SK-N-SH (cell line): ENCODE data around the gene INTS6. TPM values are rescaled to one million over a fixed set of nuclear protein-coding genes. Genes with fewer than 3 reads are reported as not detected.

Experiments
- CTCF ChIA-PET: fragments of 300-600, 350-600 bp; formaldehyde crosslinking; extraction: SDS; loops from one replicate; lab custom pipeline; 2021; lab: Yijun Ruan, JAX
- POLR2A ChIA-PET: fragments of 350-600 bp; sonication (Branson Sonifier 250); formaldehyde crosslinking; extraction: SDS; loops from one replicate; lab custom pipeline; 2020; ENCODE audit warnings: antibody characterized with exemption, inconsistent platforms; lab: Yijun Ruan, JAX
- DNase-seq: peaks from one replicate; pipeline ENCODE4 v3.0.0; 2012
- H2AFZ ChIP-seq: fragments of 200-600 bp; sonication (generic); 2 replicates; pipeline ENCODE4 v1.8.1; 2016; ENCODE audit warnings: antibody characterized with exemption, mild to moderate bottlenecking, low read depth
- H3F3A ChIP-seq: fragments of 200-600 bp; sonication (generic); replicated peaks from 2 replicates; pipeline ENCODE3; 2016; ENCODE audit warnings: antibody characterized with exemption, mild to moderate bottlenecking; ENCODE audit not compliant: insufficient read depth
- H3K27ac ChIP-seq, 2 experiments: fragments of 200-500 bp in 1 of 2; fragments of 200-600 bp in 1 of 2; sonication (Bioruptor generic) in 1 of 2; sonication (generic), shearing (Covaris generic) in 1 of 2; 2 replicates each; pipeline versions ENCODE4 v1.5.1 to v1.6.1; 2014 to 2016; ENCODE audit warnings: low read depth in 2 of 2, inconsistent platforms in 1 of 2, low read length in 1 of 2, mild to moderate bottlenecking in 1 of 2, mixed read lengths in 1 of 2
- H3K27me3 ChIP-seq: fragments of 200-600 bp; sonication (generic), shearing (Covaris generic); 2 replicates; pipeline ENCODE4 v1.6.1; 2016; ENCODE audit warnings: mixed run types; ENCODE audit not compliant: insufficient read depth
- H3K36me3 ChIP-seq, 2 experiments: fragments of 200-500 bp in 1 of 2; fragments of 200-600 bp in 1 of 2; sonication (Bioruptor generic) in 1 of 2; sonication (generic) in 1 of 2; replicated peaks in 1 of 2; 2 replicates each; pipeline versions ENCODE3 to v1.5.1; 2014 to 2016; ENCODE audit warnings: low read length in 1 of 2, mild to moderate bottlenecking in 1 of 2; ENCODE audit not compliant: insufficient read depth in 2 of 2, control insufficient read depth in 1 of 2
- H3K4me1 ChIP-seq, 2 experiments: fragments of 200-500 bp in 1 of 2; fragments of 200-600 bp in 1 of 2; sonication (Bioruptor generic) in 1 of 2; sonication (generic), shearing (Covaris generic) in 1 of 2; 2 replicates each; pipeline versions ENCODE4 v1.5.1 to v1.6.1; 2014 to 2016; ENCODE audit warnings: low read depth in 1 of 2, low read length in 1 of 2, mixed run types in 1 of 2; ENCODE audit not compliant: insufficient read depth in 2 of 2, control insufficient read depth in 1 of 2
- H3K4me2 ChIP-seq: fragments of 200-600 bp; sonication (generic), shearing (Covaris generic); 2 replicates; pipeline ENCODE4 v1.6.1; 2017; ENCODE audit warnings: mixed run types
- H3K4me3 ChIP-seq, 2 experiments: fragments of 200-500 bp in 1 of 2; fragments of 200-600 bp in 1 of 2; sonication (Bioruptor generic) in 1 of 2; sonication (generic), shearing (Covaris generic) in 1 of 2; 2 replicates each; pipeline versions ENCODE4 v1.5.1 to v1.8.1; 2014 to 2016; ENCODE audit warnings: low read depth in 2 of 2, inconsistent platforms in 1 of 2, low read length in 1 of 2, mild to moderate bottlenecking in 1 of 2, mixed read lengths in 1 of 2, moderate library complexity in 1 of 2
- H3K79me2 ChIP-seq: fragments of 200-600 bp; sonication (generic); 2 replicates; pipeline ENCODE4 v1.8.1; 2017; ENCODE audit warnings: mild to moderate bottlenecking; ENCODE audit not compliant: insufficient read depth
- H3K9ac ChIP-seq: fragments of 200-600 bp; sonication (generic); 2 replicates; pipeline ENCODE4 v1.6.1; 2017; ENCODE audit warnings: mixed run types
- H3K9me2 ChIP-seq: fragments of 200-600 bp; sonication (generic); 2 replicates; pipeline ENCODE4 v1.6.1; 2017; ENCODE audit warnings: mixed run types
- H3K9me3 ChIP-seq: fragments of 200-600 bp; sonication (generic); 2 replicates; pipeline ENCODE4 v1.6.1; 2017; ENCODE audit warnings: mixed run types, mild to moderate bottlenecking, moderate library complexity
- H4K20me1 ChIP-seq: fragments of 200-600 bp; sonication (generic); 2 replicates; pipeline ENCODE4 v1.6.1; 2017; ENCODE audit warnings: mild to moderate bottlenecking, mixed run types; ENCODE audit not compliant: insufficient read depth
- CHD2 ChIP-seq: fragments of 150-350 bp; IDR thresholded peaks from 2 replicates; pipeline ENCODE4 v1.6.1; 2018; ENCODE audit warnings: low read length; ENCODE audit not compliant: partially characterized antibody
- EZH2phosphoT487 ChIP-seq: fragments of 200-600 bp; sonication (generic); IDR thresholded peaks from 2 replicates; pipeline ENCODE4 v1.6.1; 2017; ENCODE audit warnings: low read depth, mixed run types, mild to moderate bottlenecking, antibody characterized with exemption, moderate library complexity, borderline replicate concordance
- FOXJ3 ChIP-seq: sonication (generic); formaldehyde crosslinking; IDR thresholded peaks from 2 replicates; pipeline ENCODE4 v1.5.1; 2020; ENCODE audit warnings: mild to moderate bottlenecking, missing genetic modification reagents
- FOXM1 ChIP-seq: IDR thresholded peaks from 2 replicates; pipeline ENCODE4 v1.4.0; 2012; ENCODE audit warnings: low read depth, mild to moderate bottlenecking
- GATA2 ChIP-seq: sonication (generic); formaldehyde crosslinking; IDR thresholded peaks from 2 replicates; pipeline ENCODE4 v1.5.0; 2020; ENCODE audit warnings: mild to moderate bottlenecking, missing genetic modification reagents
- IRF3 ChIP-seq: fragments of 150-350 bp; IDR thresholded peaks from 2 replicates; pipeline ENCODE4 v1.6.1; 2016; ENCODE audit warnings: mild to moderate bottlenecking, low read depth, low read length
- NRF1 ChIP-seq: IDR thresholded peaks from 2 replicates; pipeline ENCODE4 v1.6.1; 2012; ENCODE audit warnings: low read depth, mild to moderate bottlenecking, low read length
- POLR2AphosphoS5 ChIP-seq: IDR thresholded peaks from 2 replicates; pipeline ENCODE4 v1.6.1; 2012; ENCODE audit warnings: low read depth, low read length
- RCOR1 ChIP-seq: fragments of 150-350 bp; IDR thresholded peaks from 2 replicates; pipeline ENCODE4 v1.6.1; 2017; ENCODE audit warnings: antibody characterized with exemption, low read length
- SIN3A ChIP-seq: IDR thresholded peaks from 2 replicates; pipeline ENCODE4 v1.6.1; 2012; ENCODE audit warnings: low read depth, mild to moderate bottlenecking, low read length, moderate library complexity, borderline replicate concordance
- SMC3 ChIP-seq: IDR thresholded peaks from 2 replicates; pipeline ENCODE4 v1.6.1; 2012; ENCODE audit warnings: low read depth, low read length, improper control_type of control experiment
- TEAD4 ChIP-seq: IDR thresholded peaks from 2 replicates; pipeline ENCODE4 v1.4.0; 2012; ENCODE audit warnings: mild to moderate bottlenecking, borderline replicate concordance; ENCODE audit not compliant: insufficient read depth
- YY1 ChIP-seq: IDR thresholded peaks from 2 replicates; pipeline ENCODE4 v1.4.0; 2012; ENCODE audit warnings: low read depth, mild to moderate bottlenecking
- WGBS: methylation state at CpG from one replicate; pipeline ENCODE4 v1.1.6; 2017; ENCODE audit warnings: low lambda C conversion rate; 5-methylcytosine and 5-hydroxymethylcytosine counted together
- polyA plus RNA-seq, 3 experiments: library from polyadenylated mRNA; depleted of rRNA; stranded (reverse); fragments of >200 nt; gene quantifications; 2 replicates each; pipeline ENCODE4 v1.2.3, GENCODE V29; 2012

The INTS6 gene
- polyA plus RNA-seq, 1 of the 3 experiments (the other 2 are of a cell fraction) = 7.7 TPM

DNA sequence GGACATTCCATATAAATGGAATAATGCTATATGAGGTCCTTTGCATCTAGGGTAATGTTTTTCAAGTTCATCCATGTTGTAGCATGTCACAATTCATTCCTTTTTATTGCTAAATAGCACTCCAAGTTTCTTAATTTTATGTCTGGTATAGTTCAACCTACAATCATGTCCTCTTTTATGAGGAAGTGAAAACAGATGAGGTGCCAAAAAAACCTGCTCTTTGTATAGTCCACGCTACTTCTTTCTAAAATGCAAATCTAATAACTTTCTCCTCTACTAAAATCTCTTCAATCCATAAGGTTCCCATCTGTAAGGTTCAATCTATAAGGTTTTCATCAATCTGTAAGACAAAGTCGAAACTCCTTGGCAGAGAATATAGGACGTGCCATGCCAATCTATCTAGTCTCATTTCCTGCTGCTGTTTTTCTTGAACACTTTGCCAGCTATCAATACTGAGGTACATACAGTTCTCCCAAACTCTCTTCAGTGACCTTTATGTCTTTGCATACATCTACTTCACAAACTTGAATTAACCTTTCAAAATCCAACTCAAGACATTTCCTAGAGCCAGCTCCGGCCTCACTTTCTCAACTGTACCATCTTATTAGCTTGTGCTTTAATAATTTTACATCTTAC lies 33.7 kb downstream of the INTS6 start:
- H3K4me3 ChIP-seq = no peak overlapping the region
- no peak overlapping the region for H3K4me2 ChIP-seq
- no peaks in the 10 kb centered on the region for H3K27me3 ChIP-seq
- no peaks in the 10 kb centered on the region for H3K9me3 ChIP-seq
- no peaks in the 10 kb centered on the region; the same call in 1 of the 2 replicates for H4K20me1 ChIP-seq
- H3K27ac ChIP-seq = no peak overlapping the region
- no peak overlapping the region for H2AFZ ChIP-seq
- TF ChIP-seq TEAD4 = no peak
- no peak for TF ChIP-seq RCOR1
- no peak for TF ChIP-seq IRF3
- no peak for TF ChIP-seq POLR2AphosphoS5
- no peak for TF ChIP-seq SIN3A
- TF ChIP-seq SMC3 = no peak
- no peak for TF ChIP-seq YY1
- no peak for TF ChIP-seq FOXM1
- no peak for TF ChIP-seq FOXJ3 (CRISPR knock-in tag)
- TF ChIP-seq EZH2phosphoT487 = no peak
- no peak for TF ChIP-seq NRF1
- peaks cover 0 to 4% of the 10 kb centered on the region in 2 experiments; a peak in 1 of 4 replicates for H3K4me1 ChIP-seq
- DNase-seq = no peak
- ChIA-PET CTCF (interaction anchor here (1.1 kb wide), 1 partner anchor 132 kb away, joined by 3 read pairs; no protein-coding TSS in a partner anchor), POLR2A (no interaction called here)
- peaks cover 36% of the 10 kb centered on the region for H3K79me2 ChIP-seq
- no peaks in the 10 kb centered on the region for H3K9me2 ChIP-seq
- H3F3A ChIP-seq = no peaks in the 10 kb centered on the region
- H3K9ac ChIP-seq = no peak overlapping the region
- 93% methylated on average over 4 of the region's 4 CpGs for WGBS
- H3K36me3 ChIP-seq = peaks cover 29 to 54% of the 10 kb centered on the region in 2 experiments

GRCh38 chr13:51417716-51418115 lies 35.1 kb downstream of the INTS6 start:
- Histone ChIP-seq H2AFZ (no peak overlapping the region), H4K20me1 (no peaks in the 10 kb centered on the region), H3K27ac (no peak overlapping the region), H3K4me2 (no peak overlapping the region), H3K79me2 (peaks cover 37% of the 10 kb centered on the region; the same call in 1 of the 2 replicates), H3K36me3 (peaks cover 29 to 53% of the 10 kb centered on the region in 2 experiments), H3F3A (peaks cover under 1% of the 10 kb centered on the region), H3K9ac (no peak overlapping the region), H3K9me2 (no peaks in the 10 kb centered on the region), H3K4me1 (peaks cover 0 to 4% of the 10 kb centered on the region in 2 experiments; a peak in 1 of 4 replicates), H3K9me3 (no peaks in the 10 kb centered on the region), H3K4me3 (no peak overlapping the region), H3K27me3 (no peaks in the 10 kb centered on the region)
- TF ChIP-seq IRF3 = no peak
- no peak for TF ChIP-seq FOXM1
- no peak for TF ChIP-seq TEAD4
- no peak for TF ChIP-seq GATA2 (CRISPR knock-in tag)
- no peak for TF ChIP-seq CHD2
- CTCF ChIA-PET = interaction anchor here (1.1 kb wide), 1 partner anchor 131 kb away, joined by 3 read pairs; no protein-coding TSS in a partner anchor
- no peak for DNase-seq
- POLR2A ChIA-PET = no interaction called here
- WGBS = 88% methylated on average over 4 of the region's 4 CpGs
